Measurements from ENCODE around the gene ARFGAP2. TPM values are rescaled to one million over a fixed set of nuclear protein-coding genes. Genes with fewer than 3 reads are reported as not detected.

The ARFGAP2 gene
- total RNA-seq, 1 experiment from 2014 or later, result 78.0 TPM

DNA sequence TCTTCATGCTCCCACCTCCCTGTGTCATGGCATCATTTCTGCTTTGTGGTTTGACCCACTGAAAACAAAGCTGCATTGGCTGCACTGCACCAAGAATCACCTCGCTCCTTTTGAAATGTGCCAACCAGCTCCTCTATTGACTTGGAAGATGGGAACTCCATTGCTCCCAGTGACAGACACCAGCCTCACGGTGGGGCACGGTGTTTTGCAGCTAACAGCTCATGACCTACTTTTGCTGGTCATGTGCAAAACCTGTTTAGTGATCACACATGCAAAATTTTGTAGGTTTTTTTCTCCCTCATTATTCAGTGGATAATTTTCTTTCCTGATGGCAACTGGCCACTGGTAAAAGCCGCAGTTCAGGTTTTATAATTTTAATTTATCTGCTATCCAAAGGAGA lies 36.8 kb downstream of the ARFGAP2 start:
- Mint-ChIP-seq H3K4me3 (ENCODE audit: unreplicated experiment) (no peak overlapping the region), H3K9me3 (ENCODE audit: unreplicated experiment) (no peaks in the 10 kb centered on the region), H3K27ac (ENCODE audit: low read depth, unreplicated experiment) (no peak overlapping the region), H3K36me3 (ENCODE audit: insufficient read depth, unreplicated experiment) (peaks cover 16% of the 10 kb centered on the region), H3K27me3 (ENCODE audit: insufficient read depth, unreplicated experiment) (no peaks in the 10 kb centered on the region), H3K4me1 (ENCODE audit: insufficient read depth, unreplicated experiment) (peaks cover 12% of the 10 kb centered on the region)
- BruUV-seq (replicated peaks), result no TSS peak
- CTCF ChIA-PET, result interaction anchor here (0.5 to 1.7 kb wide), 8 partner anchors 10 to 743 kb away, joined by 3 to 18 read pairs (median 4); no protein-coding TSS in a partner anchor
- POLR2A ChIA-PET, result interaction anchor here (0.6 kb wide), 1 partner anchor 71 kb away, joined by 3 read pairs; no protein-coding TSS in a partner anchor
- TF ChIP-seq, protein P1, sequence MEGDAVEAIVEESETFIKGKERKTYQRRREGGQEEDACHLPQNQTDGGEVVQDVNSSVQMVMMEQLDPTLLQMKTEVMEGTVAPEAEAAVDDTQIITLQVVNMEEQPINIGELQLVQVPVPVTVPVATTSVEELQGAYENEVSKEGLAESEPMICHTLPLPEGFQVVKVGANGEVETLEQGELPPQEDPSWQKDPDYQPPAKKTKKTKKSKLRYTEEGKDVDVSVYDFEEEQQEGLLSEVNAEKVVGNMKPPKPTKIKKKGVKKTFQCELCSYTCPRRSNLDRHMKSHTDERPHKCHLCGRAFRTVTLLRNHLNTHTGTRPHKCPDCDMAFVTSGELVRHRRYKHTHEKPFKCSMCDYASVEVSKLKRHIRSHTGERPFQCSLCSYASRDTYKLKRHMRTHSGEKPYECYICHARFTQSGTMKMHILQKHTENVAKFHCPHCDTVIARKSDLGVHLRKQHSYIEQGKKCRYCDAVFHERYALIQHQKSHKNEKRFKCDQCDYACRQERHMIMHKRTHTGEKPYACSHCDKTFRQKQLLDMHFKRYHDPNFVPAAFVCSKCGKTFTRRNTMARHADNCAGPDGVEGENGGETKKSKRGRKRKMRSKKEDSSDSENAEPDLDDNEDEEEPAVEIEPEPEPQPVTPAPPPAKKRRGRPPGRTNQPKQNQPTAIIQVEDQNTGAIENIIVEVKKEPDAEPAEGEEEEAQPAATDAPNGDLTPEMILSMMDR (IDR thresholded peaks at IDR 0.05; ENCODE audit: unreplicated experiment), result no peak
- intact Hi-C loops (cut with micrococcal nuclease), result no loop called here
- DNase-seq (ENCODE audit: unreplicated experiment), result no peak

- TF ChIP-seq, protein P1 (IDR thresholded peaks at IDR 0.05; ENCODE audit: unreplicated experiment), result no peak
- Mint-ChIP-seq H3K4me3 (ENCODE audit: unreplicated experiment) (no peak overlapping the region), H3K27ac (ENCODE audit: low read depth, unreplicated experiment) (no peak overlapping the region), H3K4me1 (ENCODE audit: insufficient read depth, unreplicated experiment) (peaks cover under 1% of the 10 kb centered on the region), H3K27me3 (ENCODE audit: insufficient read depth, unreplicated experiment) (no peaks in the 10 kb centered on the region), H3K9me3 (ENCODE audit: unreplicated experiment) (no peaks in the 10 kb centered on the region), H3K36me3 (ENCODE audit: insufficient read depth, unreplicated experiment) (peaks cover 16% of the 10 kb centered on the region)
- ChIA-PET CTCF (no interaction called here), POLR2A (interaction anchor here (0.6 kb wide), 1 partner anchor 969 kb away, joined by 4 read pairs; no protein-coding TSS in a partner anchor)
- DNase-seq (ENCODE audit: unreplicated experiment), result no peak
- intact Hi-C loops (cut with micrococcal nuclease), result no loop called here
- BruUV-seq (replicated peaks), result no TSS peak
Measured at GRCh38 chr11:47137476-47137875, 39.2 kb downstream of the ARFGAP2 start.

DNA sequence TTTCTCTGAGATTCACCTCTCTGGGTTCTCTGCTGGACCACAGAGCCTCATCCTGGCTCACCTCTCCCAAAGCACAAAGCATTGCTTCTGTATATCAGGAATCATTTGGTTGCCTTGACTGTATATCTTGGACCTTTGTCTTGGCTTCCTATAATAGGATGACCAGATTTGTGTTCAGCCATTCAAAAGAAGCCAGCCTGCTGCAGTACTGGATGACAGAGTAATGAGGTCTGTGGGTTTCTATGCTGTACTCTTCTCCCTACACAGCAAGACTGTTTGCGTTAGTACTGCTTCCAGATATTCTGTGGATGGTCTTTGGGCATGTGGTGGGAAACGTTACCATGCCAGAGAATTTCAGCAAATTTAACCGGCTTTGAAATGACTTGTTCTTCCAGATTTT lies 39.8 kb downstream of the ARFGAP2 start:
- intact Hi-C loops (cut with micrococcal nuclease), result no loop called here

GRCh38 chr11:47136327-47136726 lies 40.4 kb downstream of the ARFGAP2 start:
- TF ChIP-seq, protein P1 (IDR thresholded peaks at IDR 0.05; ENCODE audit: unreplicated experiment), result no peak
- peaks cover 16% of the 10 kb centered on the region for H3K36me3 Mint-ChIP-seq (ENCODE audit: insufficient read depth, unreplicated experiment)
- no peak for DNase-seq (ENCODE audit: unreplicated experiment)
- POLR2A ChIA-PET, result no interaction called here
- CTCF ChIA-PET, result no interaction called here
- no peaks in the 10 kb centered on the region for H3K27me3 Mint-ChIP-seq (ENCODE audit: insufficient read depth, unreplicated experiment)
- H3K4me3 Mint-ChIP-seq (ENCODE audit: unreplicated experiment), result no peak overlapping the region
- BruUV-seq (replicated peaks), result no TSS peak
- H3K4me1 Mint-ChIP-seq (ENCODE audit: insufficient read depth, unreplicated experiment), result no peaks in the 10 kb centered on the region
- intact Hi-C loops (cut with micrococcal nuclease), result no loop called here
- H3K27ac Mint-ChIP-seq (ENCODE audit: low read depth, unreplicated experiment), result no peak overlapping the region
- no peaks in the 10 kb centered on the region for H3K9me3 Mint-ChIP-seq (ENCODE audit: unreplicated experiment)

More for the DNA sequence above, 39.8 kb downstream of the ARFGAP2 start:
- DNase-seq (ENCODE audit: unreplicated experiment), result no peak
- CTCF ChIA-PET, result no interaction called here
- Mint-ChIP-seq H3K4me1 (ENCODE audit: insufficient read depth, unreplicated experiment) (no peaks in the 10 kb centered on the region), H3K36me3 (ENCODE audit: insufficient read depth, unreplicated experiment) (peaks cover 16% of the 10 kb centered on the region), H3K9me3 (ENCODE audit: unreplicated experiment) (no peaks in the 10 kb centered on the region), H3K4me3 (ENCODE audit: unreplicated experiment) (no peak overlapping the region), H3K27me3 (ENCODE audit: insufficient read depth, unreplicated experiment) (no peaks in the 10 kb centered on the region), H3K27ac (ENCODE audit: low read depth, unreplicated experiment) (no peak overlapping the region)
- BruUV-seq (replicated peaks), result no TSS peak
- POLR2A ChIA-PET, result no interaction called here
- TF ChIP-seq, protein P1 (IDR thresholded peaks at IDR 0.05; ENCODE audit: unreplicated experiment), result no peak

Data from MCF 10A (cell line).